GM12872 (cell line): ENCODE results near the gene ATG2A.

Source experiments
- TF ChIP-seq, protein P1 (sequence below): IDR thresholded peaks from 3 replicates; pipeline ENCODE4 v1.5.1; 2011; ENCODE audit warnings: low read depth, mild to moderate bottlenecking, low read length, moderate library complexity; ENCODE audit not compliant: insufficient read depth

The ATG2A gene

DNA sequence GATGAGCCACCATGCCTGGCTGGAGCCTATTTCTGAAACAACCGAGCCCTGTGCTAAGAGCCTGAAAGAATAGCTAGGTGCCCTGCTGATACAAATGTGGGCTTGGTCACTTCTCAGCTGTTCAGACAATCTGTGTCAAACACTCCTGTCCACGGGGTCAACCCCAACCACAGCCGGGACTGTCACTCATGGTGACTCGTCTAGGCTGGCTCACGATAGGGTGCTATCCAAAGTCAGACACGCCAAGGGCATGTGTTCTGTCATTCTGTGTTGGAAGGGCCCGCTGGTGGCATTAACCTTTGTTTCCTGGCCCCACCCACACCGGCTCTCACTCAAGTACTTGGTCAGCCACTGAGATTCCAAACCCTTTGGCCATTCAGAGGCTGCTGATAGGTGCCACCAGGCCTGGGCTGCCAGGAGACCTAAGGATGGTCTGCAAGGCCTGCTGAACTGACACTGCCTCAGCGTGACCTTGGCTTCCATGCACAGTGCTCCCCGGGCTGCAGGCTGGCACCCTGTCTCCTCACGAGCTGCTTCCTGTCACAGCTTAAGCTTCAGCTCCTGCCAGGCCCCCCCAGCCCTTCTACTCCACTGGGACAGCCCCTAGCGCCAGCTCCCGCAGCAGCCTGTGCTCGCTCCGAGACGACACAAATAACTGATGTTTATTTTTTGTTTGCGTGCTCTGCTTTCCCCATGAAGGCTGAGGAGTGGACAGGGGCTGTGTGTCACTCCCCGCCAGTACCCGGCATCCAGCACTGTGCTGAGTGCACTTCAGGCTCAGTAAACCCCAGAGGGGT is 58.3 kb downstream of the ATG2A start:
- TF ChIP-seq, protein P1, sequence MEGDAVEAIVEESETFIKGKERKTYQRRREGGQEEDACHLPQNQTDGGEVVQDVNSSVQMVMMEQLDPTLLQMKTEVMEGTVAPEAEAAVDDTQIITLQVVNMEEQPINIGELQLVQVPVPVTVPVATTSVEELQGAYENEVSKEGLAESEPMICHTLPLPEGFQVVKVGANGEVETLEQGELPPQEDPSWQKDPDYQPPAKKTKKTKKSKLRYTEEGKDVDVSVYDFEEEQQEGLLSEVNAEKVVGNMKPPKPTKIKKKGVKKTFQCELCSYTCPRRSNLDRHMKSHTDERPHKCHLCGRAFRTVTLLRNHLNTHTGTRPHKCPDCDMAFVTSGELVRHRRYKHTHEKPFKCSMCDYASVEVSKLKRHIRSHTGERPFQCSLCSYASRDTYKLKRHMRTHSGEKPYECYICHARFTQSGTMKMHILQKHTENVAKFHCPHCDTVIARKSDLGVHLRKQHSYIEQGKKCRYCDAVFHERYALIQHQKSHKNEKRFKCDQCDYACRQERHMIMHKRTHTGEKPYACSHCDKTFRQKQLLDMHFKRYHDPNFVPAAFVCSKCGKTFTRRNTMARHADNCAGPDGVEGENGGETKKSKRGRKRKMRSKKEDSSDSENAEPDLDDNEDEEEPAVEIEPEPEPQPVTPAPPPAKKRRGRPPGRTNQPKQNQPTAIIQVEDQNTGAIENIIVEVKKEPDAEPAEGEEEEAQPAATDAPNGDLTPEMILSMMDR, result no peak

DNA sequence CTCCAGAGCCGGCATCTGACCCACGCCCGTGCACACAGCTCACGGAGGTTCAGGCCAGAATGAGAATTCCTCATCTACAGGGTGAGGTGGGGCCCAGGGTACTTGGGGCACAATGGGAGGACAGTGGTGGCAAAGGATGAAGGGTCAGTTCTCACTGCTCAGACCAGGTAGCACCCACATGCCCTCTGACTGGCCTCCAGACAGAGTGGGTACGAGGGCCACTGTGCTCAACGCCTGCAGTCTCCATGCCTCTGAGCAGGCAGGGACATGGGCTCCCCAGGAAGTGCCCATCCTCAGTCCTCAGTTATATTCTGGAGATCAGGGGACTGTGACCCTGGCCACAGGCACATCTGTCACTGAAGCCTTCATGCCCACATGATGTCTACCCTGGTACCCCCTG is 59.5 kb downstream of the ATG2A start:
- TF ChIP-seq, protein P1, result no peak

DNA sequence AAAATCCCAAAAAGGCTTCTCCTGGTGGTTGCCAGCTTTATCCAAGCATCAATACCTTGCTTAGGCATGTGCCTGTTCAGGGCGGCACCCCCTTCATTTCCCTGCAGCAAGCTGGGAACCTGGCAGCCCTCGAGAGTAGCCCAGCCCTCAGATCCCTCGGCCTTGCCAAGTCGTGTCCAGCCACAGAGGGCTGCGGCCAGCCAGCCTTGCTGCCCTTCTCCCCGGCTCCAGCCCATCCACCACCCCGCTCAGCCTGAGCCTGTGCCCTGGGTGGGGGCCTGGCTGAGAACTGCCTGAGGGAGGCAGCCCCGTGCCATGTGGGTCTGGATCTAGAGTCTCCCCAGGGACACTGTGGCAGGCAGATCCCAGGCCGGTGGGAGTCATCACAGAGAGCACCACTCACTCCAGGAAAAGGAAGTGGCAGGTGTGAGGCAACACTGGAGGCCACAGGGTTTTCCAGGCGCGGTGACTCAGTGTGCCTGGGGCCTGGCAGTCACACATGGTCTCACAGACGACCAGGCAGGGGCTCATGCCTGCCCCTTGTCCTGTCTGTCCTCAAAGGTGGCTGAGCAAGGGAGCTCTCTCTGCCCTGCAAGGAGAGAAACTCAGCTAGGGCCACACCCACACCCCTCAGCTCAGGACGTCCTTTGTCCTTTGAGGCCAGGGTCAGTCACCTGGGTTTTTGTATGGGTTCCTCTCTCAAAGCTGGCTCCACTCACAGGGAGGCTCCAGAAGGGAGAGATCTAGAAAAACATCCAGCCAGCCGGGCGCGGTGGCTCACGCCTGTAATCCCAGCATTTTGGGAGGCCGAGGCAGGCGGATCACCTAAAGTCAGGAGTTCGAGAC is 60.4 kb downstream of the ATG2A start:
- TF ChIP-seq, protein P1, result no peak

DNA sequence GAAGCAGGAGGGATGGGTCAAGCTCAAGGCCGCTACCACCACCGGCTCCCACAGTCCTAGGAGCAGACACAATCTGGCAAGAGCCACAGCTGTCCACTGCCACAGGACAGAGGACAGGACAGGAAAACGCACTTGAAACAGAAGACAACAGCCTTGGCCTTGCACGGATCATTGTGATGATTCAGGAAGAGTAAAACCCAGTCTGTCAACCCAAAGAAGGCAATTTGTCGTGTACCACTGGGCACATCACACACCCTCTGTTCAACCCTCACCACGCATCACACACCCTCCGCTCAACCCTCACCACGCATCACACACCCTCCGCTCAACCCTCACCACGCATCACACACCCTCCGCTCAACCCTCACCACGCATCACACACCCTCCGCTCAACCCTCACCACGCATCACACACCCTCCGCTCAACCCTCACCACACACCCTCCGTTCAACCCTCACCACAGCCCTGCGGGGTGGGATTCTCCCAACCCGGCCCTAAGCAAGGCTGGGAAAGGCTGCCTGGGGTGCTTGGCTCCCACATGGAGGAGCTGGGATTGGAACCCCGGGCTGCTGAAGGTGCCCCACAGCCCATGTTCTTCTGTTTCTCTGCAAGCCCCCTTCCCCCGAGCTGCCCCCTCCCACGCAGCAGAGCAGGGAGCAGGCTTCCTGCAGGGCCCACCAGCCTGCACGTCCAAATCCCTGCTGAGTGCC is 61.3 kb downstream of the ATG2A start:
- TF ChIP-seq, protein P1, result no peak

DNA sequence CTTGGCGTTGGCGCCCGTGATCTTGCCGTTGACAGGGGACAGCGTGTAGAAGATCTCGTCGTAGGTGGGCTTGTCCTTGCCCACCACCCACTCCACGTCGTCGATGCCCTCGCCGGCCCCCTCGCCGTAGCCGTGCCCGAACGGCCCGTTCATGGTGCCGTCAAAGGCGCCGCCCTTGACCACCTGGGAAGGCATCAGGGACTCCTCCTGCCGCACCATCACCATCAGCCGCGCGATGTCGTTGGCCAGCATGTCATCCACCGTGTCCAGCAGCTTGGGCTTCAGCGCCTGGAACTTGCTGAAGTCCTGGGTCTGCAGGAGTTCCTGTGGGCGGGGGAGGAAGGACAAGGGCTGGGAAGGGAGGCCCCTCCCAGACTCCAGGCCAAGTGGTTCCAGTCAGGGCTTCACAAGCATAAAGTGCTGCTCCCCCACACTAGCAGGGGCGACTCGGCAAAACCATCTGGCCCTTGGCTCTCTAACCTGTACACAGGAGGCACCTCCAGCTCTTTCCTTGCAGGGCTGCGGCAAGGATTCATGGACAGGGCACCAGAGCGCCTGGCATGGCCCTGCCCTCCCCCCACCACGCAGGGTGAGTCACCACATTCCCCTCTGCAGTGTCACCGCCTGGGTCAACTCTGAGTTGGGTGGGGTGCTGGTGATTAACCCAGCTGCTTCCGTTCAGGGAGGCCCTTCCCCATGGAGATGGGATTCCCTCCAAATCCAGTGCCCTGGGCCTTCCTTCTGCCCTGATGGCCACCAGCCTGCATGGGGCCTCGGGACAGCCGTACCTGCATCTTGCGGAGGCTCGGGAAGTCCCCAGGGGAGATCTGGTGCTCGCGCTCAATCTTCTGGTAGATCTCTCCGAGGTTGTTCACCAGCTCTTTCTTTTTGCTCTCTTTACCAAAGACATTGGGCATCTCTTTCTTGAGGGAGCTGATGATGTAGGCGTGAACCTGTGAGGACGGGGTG is 62.2 kb downstream of the ATG2A start:
- TF ChIP-seq, protein P1, result no peak

DNA sequence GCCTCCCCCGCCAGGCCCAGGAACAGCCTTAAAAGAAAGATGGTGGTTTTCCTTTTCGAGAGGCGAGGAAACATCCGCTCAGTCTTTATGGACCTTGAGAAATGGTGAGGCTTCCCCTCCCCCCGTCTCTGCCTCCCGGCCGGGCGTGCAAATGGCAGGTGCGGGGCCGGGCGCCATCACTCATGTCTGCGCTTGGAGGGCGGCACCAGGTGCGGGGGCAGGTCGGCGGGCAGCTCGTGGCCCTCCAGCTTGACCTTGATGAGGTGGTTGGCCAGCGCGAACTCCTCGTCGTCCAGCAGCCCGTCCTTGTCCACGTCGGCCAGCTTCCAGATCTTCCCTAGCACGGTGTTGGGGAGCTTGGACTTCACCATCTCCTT is 62.9 kb downstream of the ATG2A start:
- TF ChIP-seq, protein P1, result no peak
